H1 (cell line): ENCODE measurements around the gene ABCF3. TPM values are rescaled to one million over a fixed set of nuclear protein-coding genes. Genes with fewer than 3 reads are reported as not detected.

Experiments
- CTCF ChIA-PET: fragments of 300-600 bp; sonication (Branson Sonifier 250); formaldehyde crosslinking; loops from one replicate; lab custom pipeline; 2021; ENCODE audit not compliant: partially characterized antibody; lab: Charles Lee
- POLR2A ChIA-PET: fragments of 300-600 bp; sonication (Branson Sonifier 250); formaldehyde crosslinking; loops from one replicate; lab custom pipeline; 2021; ENCODE audit warnings: inconsistent platforms; ENCODE audit not compliant: partially characterized antibody; lab: Charles Lee
- DNase-seq, 2 experiments: peaks; one replicate each; pipeline versions ENCODE4 v3.0.0 to v3.0.0-alpha.2; 2010 to 2022; ENCODE audit warnings: low spot score in 2 of 2, low read depth in 1 of 2, mixed read lengths in 1 of 2
- FAIRE-seq: peaks from 2 replicates; lab custom pipeline; 2011; peaks lifted over from hg19 to GRCh38; lab: Jason Lieb, UNC
- H2AFZ ChIP-seq: 2 replicates; pipeline ENCODE4 v1.8.1; 2012; ENCODE audit warnings: low read length, inconsistent platforms
- H2AK5ac ChIP-seq: 2 replicates; pipeline ENCODE4 v1.6.1; 2013; ENCODE audit warnings: low read depth, low read length
- H2BK120ac ChIP-seq: replicated peaks from 2 replicates; pipeline ENCODE3; 2013; ENCODE audit warnings: low read depth, low read length, inconsistent platforms
- H2BK12ac ChIP-seq: 2 replicates; pipeline ENCODE4 v1.6.1; 2013; ENCODE audit warnings: low read depth, low read length
- H2BK15ac ChIP-seq: 2 replicates; pipeline ENCODE4 v1.6.1; 2013; ENCODE audit warnings: low read length
- H2BK20ac ChIP-seq: 2 replicates; pipeline ENCODE4 v1.6.1; 2013; ENCODE audit warnings: low read length
- H2BK5ac ChIP-seq: 2 replicates; pipeline ENCODE4 v1.6.1; 2013; ENCODE audit warnings: low read depth, low read length
- H3K14ac ChIP-seq: 2 replicates; pipeline ENCODE4 v1.6.1; 2013; ENCODE audit warnings: inconsistent platforms; ENCODE audit not compliant: insufficient read length
- H3K18ac ChIP-seq: 2 replicates; pipeline ENCODE4 v1.6.1; 2013; ENCODE audit warnings: low read length; ENCODE audit errors: extremely low read depth
- H3K23ac ChIP-seq: 2 replicates; pipeline ENCODE4 v1.6.1; 2013; ENCODE audit warnings: inconsistent platforms; ENCODE audit not compliant: insufficient read length
- H3K23me2 ChIP-seq: 2 replicates; pipeline ENCODE4 v1.6.1; 2013; ENCODE audit warnings: low read depth, low read length
- H3K27ac ChIP-seq: 2 replicates; pipeline ENCODE4 v1.6.1; 2011; ENCODE audit warnings: low read depth, low read length, inconsistent platforms
- H3K27me3 ChIP-seq, 4 experiments: replicated peaks in 1 of 4; 1 replicate in 1 of 4; 2 replicates in 3 of 4; pipeline versions ENCODE4 v1.6.1 to v1.8.1; 2011 to 2013; ENCODE audit warnings: low read length in 3 of 4, mild to moderate bottlenecking in 3 of 4, inconsistent platforms in 2 of 4, mixed read lengths in 2 of 4, moderate library complexity in 1 of 4; ENCODE audit not compliant: control insufficient read depth in 3 of 4, insufficient read depth in 3 of 4; ENCODE audit errors: extremely low read depth in 1 of 4
- H3K36me3 ChIP-seq, 4 experiments: 2 replicates each; pipeline versions ENCODE4 v1.6.1 to v1.8.1; 2011 to 2013; ENCODE audit warnings: mild to moderate bottlenecking in 4 of 4, low read length in 3 of 4, moderate library complexity in 2 of 4, control low read depth in 1 of 4, inconsistent platforms in 1 of 4; ENCODE audit not compliant: insufficient read depth in 4 of 4, control insufficient read depth in 2 of 4
- H3K4ac ChIP-seq: replicated peaks from 2 replicates; pipeline ENCODE3; 2013; ENCODE audit warnings: low read length, low read depth, mixed read lengths, inconsistent platforms; ENCODE audit not compliant: insufficient read length
- H3K4me1 ChIP-seq, 4 experiments: replicated peaks in 1 of 4; 1 replicate in 1 of 4; 2 replicates in 3 of 4; pipeline versions ENCODE4 v1.6.1 to v1.8.1; 2011 to 2013; ENCODE audit warnings: low read length in 3 of 4, inconsistent platforms in 2 of 4, mixed read lengths in 1 of 4; ENCODE audit not compliant: insufficient read depth in 4 of 4, control insufficient read depth in 3 of 4
- H3K4me2 ChIP-seq, 2 experiments: 2 replicates each; pipeline versions ENCODE4 v1.6.1 to v1.8.1; 2011 to 2013; ENCODE audit warnings: low read depth in 2 of 2, low read length in 2 of 2, control low read depth in 1 of 2, inconsistent platforms in 1 of 2, mild to moderate bottlenecking in 1 of 2; ENCODE audit not compliant: insufficient read depth in 1 of 2
- H3K4me3 ChIP-seq, 4 experiments: fragments of 200-600, 300-600 bp in 1 of 4; sonication (generic), shearing (Covaris generic), sonication (Bioruptor Twin) in 1 of 4; 2 replicates each; pipeline versions ENCODE4 v1.5.1 to v1.8.1; 2011 to 2016; ENCODE audit warnings: low read length in 4 of 4, low read depth in 3 of 4, control low read depth in 2 of 4, inconsistent platforms in 2 of 4, mild to moderate bottlenecking in 2 of 4, mixed read lengths in 1 of 4, moderate library complexity in 1 of 4; ENCODE audit not compliant: insufficient read depth in 2 of 4; ENCODE audit errors: extremely low read depth in 1 of 4
- H3K56ac ChIP-seq: replicated peaks from 2 replicates; pipeline ENCODE3; 2013; ENCODE audit warnings: low read depth, mild to moderate bottlenecking, mixed read lengths, low read length, inconsistent platforms; ENCODE audit not compliant: insufficient read length
- H3K79me1 ChIP-seq: 2 replicates; pipeline ENCODE4 v1.6.1; 2013; ENCODE audit warnings: low read depth, low read length, control low read depth
- H3K79me2 ChIP-seq, 2 experiments: 2 replicates each; pipeline versions ENCODE4 v1.6.1 to v1.8.1; 2012 to 2013; ENCODE audit warnings: low read length in 2 of 2, mild to moderate bottlenecking in 2 of 2, inconsistent platforms in 1 of 2; ENCODE audit not compliant: insufficient read depth in 2 of 2, control insufficient read depth in 1 of 2
- H3K9ac ChIP-seq, 4 experiments: replicated peaks in 1 of 4; 1 replicate in 1 of 4; 2 replicates in 3 of 4; pipeline versions ENCODE4 v1.6.1 to v1.8.1; 2011 to 2013; ENCODE audit warnings: low read depth in 3 of 4, low read length in 3 of 4, control low read depth in 2 of 4, mild to moderate bottlenecking in 2 of 4, moderate library complexity in 2 of 4, inconsistent platforms in 1 of 4; ENCODE audit errors: extremely low read depth in 1 of 4
- H3K9me3 ChIP-seq, 2 experiments: 2 replicates each; pipeline versions ENCODE4 v1.6.1 to v1.8.1; 2012 to 2013; ENCODE audit warnings: mild to moderate bottlenecking in 2 of 2, moderate library complexity in 2 of 2, control low read depth in 1 of 2, inconsistent platforms in 1 of 2, low read depth in 1 of 2, low read length in 1 of 2, mixed read lengths in 1 of 2; ENCODE audit not compliant: insufficient read depth in 2 of 2
- H4K20me1 ChIP-seq, 2 experiments: replicated peaks in 1 of 2; 2 replicates each; pipeline versions ENCODE3 to v1.8.1; 2011 to 2013; ENCODE audit warnings: inconsistent platforms in 2 of 2, low read length in 2 of 2, mild to moderate bottlenecking in 1 of 2; ENCODE audit not compliant: insufficient read depth in 2 of 2, control insufficient read depth in 1 of 2
- H4K5ac ChIP-seq: 2 replicates; pipeline ENCODE4 v1.6.1; 2013; ENCODE audit warnings: low read length, low read depth, mixed read lengths, inconsistent platforms; ENCODE audit not compliant: insufficient read length
- H4K8ac ChIP-seq: 2 replicates; pipeline ENCODE4 v1.8.0; 2013; ENCODE audit warnings: mild to moderate bottlenecking, moderate library complexity, low read length, inconsistent platforms; ENCODE audit not compliant: insufficient read depth; ENCODE audit errors: extremely low read depth
- H4K91ac ChIP-seq: replicated peaks from 2 replicates; pipeline ENCODE3; 2013; ENCODE audit warnings: low read length, mixed read lengths, inconsistent platforms; ENCODE audit not compliant: insufficient read length
- CTCF ChIP-seq, 3 experiments: IDR thresholded peaks; 1 replicate in 2 of 3; 2 replicates in 1 of 3; pipeline versions ENCODE4 v1.5.1 to v1.6.1; 2011; ENCODE audit warnings: low read length in 3 of 3, mild to moderate bottlenecking in 3 of 3, inconsistent platforms in 2 of 3, low read depth in 1 of 3, moderate library complexity in 1 of 3; ENCODE audit not compliant: insufficient read depth in 1 of 3; ENCODE audit errors: control extremely low read depth in 1 of 3
- TEAD4 ChIP-seq: IDR thresholded peaks from 2 replicates; pipeline ENCODE4 v1.6.1; 2012; ENCODE audit warnings: low read depth, low read length, inconsistent platforms, mixed read lengths
- WGBS, 2 experiments: shearing (Covaris generic) in 1 of 2; methylation state at CpG; one replicate each; pipeline versions ENCODE4 v1.1.6 to v1.1.7; 2013 to 2015; ENCODE audit warnings: low lambda C conversion rate in 2 of 2, mixed read lengths in 2 of 2, inconsistent platforms in 1 of 2, low coverage in 1 of 2, missing lambda C conversion rate in 1 of 2; ENCODE audit not compliant: insufficient replicate concordance in 2 of 2, insufficient coverage in 1 of 2, insufficient read length in 1 of 2; ENCODE audit errors: extremely low coverage in 1 of 2, missing lambda C conversion rate in 1 of 2; 5-methylcytosine and 5-hydroxymethylcytosine counted together
- polyA plus RNA-seq, 7 experiments: library from polyadenylated mRNA; depleted of rRNA in 3 of 7; stranded (reverse) in 5 of 7; unstranded in 2 of 7; fragments of >200 nt in 5 of 7; fragments of 200-250 nt in 2 of 7; gene quantifications; 1 replicate in 5 of 7; 2 replicates in 1 of 7; 4 replicates in 1 of 7; pipeline versions ENCODE4 v1.2.1 to v1.2.3, GENCODE V29; 2011 to 2013; ENCODE audit warnings: missing spikeins in 2 of 7, mixed read lengths in 2 of 7
- total RNA-seq: library from RNA; stranded (reverse); fragmentation: NEBNext Ultra II Directional; extraction: Animal tissue kit (Norgen Biotek cat#: 25700); gene quantifications from 2 replicates; pipeline ENCODE4 v1.2.1, GENCODE V29; 2021

ABCF3 gene
- total and polyA plus RNA-seq, 2 of the 8 experiments (the other 6 are each of a cell fraction or from before 2014, with no cell fraction given) = 51.6 to 57.8 TPM

DNA sequence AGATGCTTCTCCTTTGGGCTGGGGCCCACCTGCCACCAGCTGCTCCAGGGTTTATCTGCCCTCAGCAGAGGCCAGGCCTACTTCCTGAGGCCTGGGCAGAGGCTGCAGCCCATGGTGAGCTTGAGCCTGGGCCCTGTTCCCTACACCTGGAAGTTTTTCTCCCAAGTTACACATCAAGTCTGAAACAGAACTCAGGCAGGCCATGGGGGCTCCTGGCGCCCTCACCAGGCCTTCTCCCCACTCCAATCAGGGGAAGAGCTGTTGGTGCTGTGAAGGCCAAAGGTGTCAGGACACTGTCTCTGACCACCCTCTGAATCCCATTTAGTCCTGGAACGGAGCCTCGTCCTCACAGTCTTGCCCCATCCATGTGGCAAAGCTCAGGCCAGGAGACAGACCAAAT, 50.6 kb downstream of the ABCF3 start:
- Histone ChIP-seq H2BK5ac (no peak overlapping the region), H3K14ac (no peak overlapping the region), H3K9me3 (no peaks in the 10 kb centered on the region), H3K18ac (no peak overlapping the region), H4K91ac (no peak overlapping the region), H4K5ac (no peak overlapping the region), H3K27me3 (peaks cover 4 to 20% (median 15%) of the 10 kb centered on the region in 4 experiments; a peak in 6 of 7 replicates), H3K4me3 (no peak overlapping the region), H4K8ac (no peak overlapping the region), H2BK20ac (no peak overlapping the region), H2AK5ac (no peak overlapping the region), H3K4me1 (peaks cover 0 to 5% (median 1%) of the 10 kb centered on the region in 4 experiments; a peak in 3 of 7 replicates), H3K27ac (no peak overlapping the region), H2BK12ac (peak overlapping the region; percentile 55; the same call in 1 of the 2 replicates), H3K4ac (no peak overlapping the region), H3K9ac (no peak overlapping the region), H3K36me3 (no peaks in the 10 kb centered on the region), H3K79me1 (no peaks in the 10 kb centered on the region), H3K56ac (no peak overlapping the region), H3K23me2 (no peaks in the 10 kb centered on the region; the same call in 1 of the 2 replicates), H2BK15ac (no peak overlapping the region), H3K23ac (no peak overlapping the region), H4K20me1 (peaks cover 8 to 13% of the 10 kb centered on the region in 2 experiments), H2AFZ (no peak overlapping the region), H2BK120ac (no peak overlapping the region), H3K79me2 (no peaks in the 10 kb centered on the region), H3K4me2 (no peak overlapping the region)
- TF ChIP-seq CTCF (IDR thresholded peaks at IDR 0.05; ENCODE audit: control extremely low read depth in 1 of 3, insufficient read depth in 1 of 3, low read depth in 1 of 3, low read length in 3 of 3) (peak in 1 of 3 experiments; percentile 13; a peak in 1 of 4 replicates), TEAD4 (no peak)
- FAIRE-seq = no peak
- ChIA-PET CTCF (interaction anchor here (0.7 to 8.9 kb wide), 10 partner anchors 9 to 1482 kb away, joined by 3 to 183 read pairs (median 4); partner anchors contain the start of genes EEF1AKMT4 and VWA5B2), POLR2A (interaction anchor here (1.4 to 1.7 kb wide), 2 partner anchors 10 to 13 kb away, joined by 5 to 8 read pairs; partner anchors contain the start of gene EEF1AKMT4)
- WGBS, 2 experiments = 83% methylated on average over 3 of the region's 3 CpGs; no CpG with 5 or more reads in 1 of the 2 experiments
- no peak for DNase-seq
